Subcutaneous adipose tissue (tissue), 4 donors: ENCODE data around the gene NSMCE3. TPM values are rescaled to one million over a fixed set of nuclear protein-coding genes. Genes with fewer than 3 reads are reported as not detected.

Experiments used
- CTCF ChIP-seq: fragments of 450-650 bp; IDR thresholded peaks from one replicate; pipeline ENCODE4 v1.5.1; 2016; ENCODE audit warnings: low read depth, mild to moderate bottlenecking, control low read depth, antibody characterized with exemption, moderate library complexity
- total RNA-seq, 4 donors: library from RNA; depleted of rRNA; stranded (reverse); fragments of >200 nt; gene quantifications; one replicate each; pipeline ENCODE4 v1.1.0, GENCODE V29; 2016

NSMCE3 gene
- total RNA-seq, 4 donors from 2014 or later: 6.6 to 8.6 (median 7.6) TPM

- no peak for TF ChIP-seq CTCF
Observed at GRCh38 chr15:29259233-29259632, 10.4 kb downstream of the NSMCE3 start.

GRCh38 chr15:29252234-29252633, 17.4 kb downstream of the NSMCE3 start:
- TF ChIP-seq CTCF: no peak

- TF ChIP-seq CTCF: no peak
Observed at GRCh38 chr15:29244544-29244943, 25.1 kb downstream of the NSMCE3 start.

DNA sequence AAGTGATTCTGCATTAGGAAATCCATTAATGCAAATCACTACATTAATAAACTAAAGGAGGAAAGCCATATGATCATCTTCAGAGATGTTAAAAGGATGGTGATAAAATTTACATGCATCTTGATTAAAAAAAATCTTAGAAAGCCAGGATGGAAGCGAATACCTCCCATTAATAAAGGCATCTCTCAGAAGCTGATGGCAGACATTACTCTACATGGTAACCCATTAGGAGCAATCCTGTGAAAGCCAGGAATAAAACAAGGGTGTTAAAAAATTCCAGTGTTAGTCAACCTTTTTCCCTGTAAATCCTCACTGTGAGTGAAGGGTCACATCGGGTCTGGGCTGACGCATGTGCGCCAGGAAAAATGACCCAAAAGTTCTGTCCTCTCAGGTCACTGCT, 25.5 kb downstream of the NSMCE3 start:
- no peak for TF ChIP-seq CTCF

DNA sequence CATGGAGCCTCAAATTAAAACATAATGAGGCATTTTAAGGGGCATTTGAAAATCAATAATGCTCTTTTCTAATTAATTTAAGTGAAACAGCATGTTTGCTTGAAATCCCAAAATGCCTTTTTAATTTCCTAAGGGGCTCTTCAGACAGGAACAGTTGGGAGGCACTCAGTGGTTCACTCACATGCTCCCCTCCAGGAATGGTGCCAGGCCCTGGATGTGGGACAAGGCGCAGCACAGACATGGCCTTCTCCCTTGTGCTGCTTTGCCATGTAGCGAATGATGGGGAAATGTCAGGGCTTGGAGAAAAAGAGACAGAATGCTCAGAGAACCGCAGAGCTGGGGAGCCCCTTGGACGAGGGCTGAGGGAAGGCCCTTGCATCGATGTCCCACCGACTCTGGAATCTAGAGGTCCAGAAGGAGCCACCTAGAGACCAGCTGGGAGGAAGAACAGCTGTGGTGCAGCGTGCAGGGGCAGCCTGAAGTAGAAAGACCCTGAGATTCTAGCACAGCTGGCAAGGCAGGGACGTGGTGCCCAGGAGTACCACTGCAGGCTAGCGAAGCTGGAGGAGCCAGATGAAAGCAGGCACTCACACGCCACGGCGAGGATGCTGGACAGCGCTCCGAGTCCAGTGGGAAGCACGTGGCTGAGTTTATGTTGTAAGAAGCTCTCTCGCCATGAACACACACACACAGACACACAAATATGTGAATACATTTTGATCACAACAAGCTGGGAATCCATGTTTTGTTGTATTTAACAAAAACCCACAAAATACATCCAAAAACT, 27.0 kb downstream of the NSMCE3 start:
- no peak for TF ChIP-seq CTCF

- no peak for TF ChIP-seq CTCF
Observed at GRCh38 chr15:29241207-29241606, 28.4 kb downstream of the NSMCE3 start.

- no peak for TF ChIP-seq CTCF
Observed at GRCh38 chr15:29239395-29239794, 30.2 kb downstream of the NSMCE3 start.
